22Rv1 (cell line): Measurements from ENCODE around the gene DPYSL5.

Experiments
- ZFX ChIP-seq: fragments of 450-650 bp; IDR thresholded peaks from 2 replicates; pipeline ENCODE4 v1.6.1; 2017; ENCODE audit warnings: antibody characterized with exemption, borderline replicate concordance
- TF ChIP-seq, protein P1 (sequence below): fragments of 450-650 bp; IDR thresholded peaks from 2 replicates; pipeline ENCODE4 v1.5.1; 2017; ENCODE audit warnings: mild to moderate bottlenecking

DNA sequence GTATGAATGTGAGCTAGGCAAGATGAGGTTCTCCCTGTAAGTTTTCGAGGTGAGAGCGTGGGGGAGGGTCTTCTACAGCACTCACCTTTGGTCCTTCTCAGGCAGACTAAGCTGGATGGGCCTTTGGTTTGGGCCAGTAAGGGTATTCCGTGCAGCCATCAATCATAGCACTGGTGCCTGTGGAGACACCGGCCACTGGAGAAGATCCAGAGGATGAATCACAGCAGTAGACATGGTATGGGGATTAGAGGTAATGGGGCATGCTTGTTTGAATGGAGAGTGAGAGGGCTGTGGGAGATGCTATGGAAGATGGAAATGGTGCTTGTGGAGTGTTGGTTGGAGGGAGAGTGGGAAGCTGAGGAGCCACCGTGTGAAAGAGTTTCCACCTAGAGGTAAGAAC lies 138.6 kb downstream of the DPYSL5 start:
- TF ChIP-seq, protein P1, sequence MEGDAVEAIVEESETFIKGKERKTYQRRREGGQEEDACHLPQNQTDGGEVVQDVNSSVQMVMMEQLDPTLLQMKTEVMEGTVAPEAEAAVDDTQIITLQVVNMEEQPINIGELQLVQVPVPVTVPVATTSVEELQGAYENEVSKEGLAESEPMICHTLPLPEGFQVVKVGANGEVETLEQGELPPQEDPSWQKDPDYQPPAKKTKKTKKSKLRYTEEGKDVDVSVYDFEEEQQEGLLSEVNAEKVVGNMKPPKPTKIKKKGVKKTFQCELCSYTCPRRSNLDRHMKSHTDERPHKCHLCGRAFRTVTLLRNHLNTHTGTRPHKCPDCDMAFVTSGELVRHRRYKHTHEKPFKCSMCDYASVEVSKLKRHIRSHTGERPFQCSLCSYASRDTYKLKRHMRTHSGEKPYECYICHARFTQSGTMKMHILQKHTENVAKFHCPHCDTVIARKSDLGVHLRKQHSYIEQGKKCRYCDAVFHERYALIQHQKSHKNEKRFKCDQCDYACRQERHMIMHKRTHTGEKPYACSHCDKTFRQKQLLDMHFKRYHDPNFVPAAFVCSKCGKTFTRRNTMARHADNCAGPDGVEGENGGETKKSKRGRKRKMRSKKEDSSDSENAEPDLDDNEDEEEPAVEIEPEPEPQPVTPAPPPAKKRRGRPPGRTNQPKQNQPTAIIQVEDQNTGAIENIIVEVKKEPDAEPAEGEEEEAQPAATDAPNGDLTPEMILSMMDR = no peak
- no peak for TF ChIP-seq ZFX
